H54 (cell line): Measurements from ENCODE around the gene SOWAHC.
"Not testable (repeated sequence)": the region's sequence is repeated elsewhere in the genome, so short reads cannot be mapped to it uniquely, and the experiment has no call there.

Experiments used
- DNase-seq: peaks from one replicate; pipeline ENCODE4 v3.0.0; 2011; ENCODE audit warnings: low spot score, mixed read lengths; ENCODE audit not compliant: insufficient read length
- FAIRE-seq: peaks from 3 replicates; lab custom pipeline; 2011; peaks lifted over from hg19 to GRCh38; lab: Jason Lieb, UNC
- POLR2A ChIP-seq: IDR thresholded peaks from 2 replicates; pipeline ENCODE4 v1.6.1; 2011; ENCODE audit warnings: low read depth, mild to moderate bottlenecking, low read length

Gene SOWAHC

DNA sequence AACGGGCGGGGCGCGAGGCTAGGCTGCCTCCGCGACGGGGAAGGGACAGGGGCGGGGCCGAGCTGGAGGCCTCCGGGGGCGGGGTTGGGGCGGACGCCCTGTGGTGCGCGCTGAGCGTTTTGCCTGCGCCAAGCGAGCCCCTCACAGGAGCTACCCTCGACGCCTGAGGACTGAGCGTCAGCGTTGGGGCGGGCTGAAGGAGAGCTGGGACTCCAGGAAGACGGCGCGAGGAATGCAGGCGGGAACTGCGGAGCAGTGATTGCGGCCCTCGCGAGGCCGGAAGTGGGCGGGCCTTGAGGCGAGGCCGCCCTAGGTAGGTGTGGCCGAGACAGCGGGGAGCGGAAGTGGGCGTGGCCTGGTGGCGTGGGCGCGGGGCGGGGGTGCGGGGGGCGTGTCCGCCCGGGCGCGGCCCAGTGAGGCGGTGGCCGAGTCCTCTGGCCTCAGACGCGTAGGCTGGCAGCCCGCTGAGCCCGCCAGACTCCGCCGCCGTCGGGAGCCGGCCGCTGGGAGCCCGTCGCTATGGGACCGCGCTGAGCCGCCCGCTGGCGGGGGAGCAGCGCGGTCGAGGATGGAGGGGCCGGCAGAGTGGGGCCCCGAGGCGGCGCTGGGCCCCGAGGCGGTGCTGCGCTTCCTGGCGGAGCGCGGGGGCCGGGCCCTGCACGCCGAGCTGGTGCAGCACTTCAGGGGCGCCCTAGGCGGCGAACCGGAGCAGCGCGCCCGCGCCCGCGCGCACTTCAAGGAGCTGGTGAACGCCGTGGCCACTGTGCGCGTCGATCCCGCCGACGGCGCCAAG, at the start of gene SOWAHC, which contains the start of gene SEPTIN10:
TSS of gene SOWAHC (plus strand) at position 443 of the 793 bp plus-strand sequence. CDS start at position 569, 126 bp downstream.
TSS of gene SEPTIN10 (minus strand) at position 45 of the 793 bp plus-strand sequence. CDS start 139 bp downstream, outside the sequence.
- peak; percentile 98 for DNase-seq
- peak; percentile 94 for FAIRE-seq
- TF ChIP-seq POLR2A, result peak; percentile 90

GRCh38 chr2:109575373-109575772, 38.8 kb upstream of the SOWAHC start:
- TF ChIP-seq POLR2A, result no peak
- DNase-seq (no peak), FAIRE-seq (no peak)

- not testable (repeated sequence) for FAIRE-seq, DNase-seq
Measured at GRCh38 chr2:109577630-109578029, 36.5 kb upstream of the SOWAHC start.

DNA sequence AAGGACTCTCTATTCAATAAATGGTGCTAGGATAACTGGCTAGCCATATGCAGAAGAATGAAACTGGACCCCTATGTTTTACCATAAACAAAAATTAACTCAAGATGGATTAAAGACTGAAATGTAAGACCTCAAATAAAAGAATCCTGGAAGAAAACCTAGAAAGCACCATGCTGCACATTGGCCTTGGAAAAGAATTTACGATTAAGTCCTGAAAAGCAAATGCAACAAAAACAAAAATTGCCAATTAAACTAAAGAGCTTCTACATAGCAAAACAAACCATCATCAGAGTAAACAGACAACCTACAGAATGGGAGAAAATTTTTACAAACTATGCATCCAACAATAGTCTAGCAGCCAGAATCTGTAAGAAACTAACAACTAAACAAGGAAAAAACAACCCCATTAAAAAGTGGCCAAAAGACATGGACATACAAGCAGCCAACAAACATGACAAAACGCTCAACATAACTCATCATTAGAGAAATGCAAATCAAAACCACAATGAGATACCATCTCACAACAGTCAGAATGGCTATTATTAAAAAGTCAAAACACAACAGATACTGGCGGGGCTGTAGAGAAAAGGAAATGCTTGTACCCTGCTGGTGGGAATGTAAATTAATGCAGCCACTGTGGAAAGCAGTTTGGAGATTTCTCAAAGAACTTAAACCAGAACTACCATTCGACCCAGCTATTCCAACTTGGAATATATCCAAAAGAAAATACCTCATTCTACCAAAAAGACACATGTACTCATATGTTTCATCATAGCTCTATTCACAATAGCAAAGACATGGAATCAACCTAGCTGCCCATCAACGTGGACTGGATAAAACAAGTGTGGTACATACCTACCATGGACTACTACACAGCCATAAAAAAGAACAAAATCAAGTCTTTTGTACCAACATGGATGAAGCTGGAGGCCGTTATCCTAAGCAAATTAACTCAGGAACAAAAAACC, 31.0 kb upstream of the SOWAHC start:
- FAIRE-seq, result peak; percentile 55
- no peak for TF ChIP-seq POLR2A

GRCh38 chr2:109586687-109587086, 27.5 kb upstream of the SOWAHC start:
- TF ChIP-seq POLR2A, result no peak
- DNase-seq, result no peak
- FAIRE-seq, result no peak

More for the DNA sequence above, 31.0 kb upstream of the SOWAHC start:
- DNase-seq, result no peak

DNA sequence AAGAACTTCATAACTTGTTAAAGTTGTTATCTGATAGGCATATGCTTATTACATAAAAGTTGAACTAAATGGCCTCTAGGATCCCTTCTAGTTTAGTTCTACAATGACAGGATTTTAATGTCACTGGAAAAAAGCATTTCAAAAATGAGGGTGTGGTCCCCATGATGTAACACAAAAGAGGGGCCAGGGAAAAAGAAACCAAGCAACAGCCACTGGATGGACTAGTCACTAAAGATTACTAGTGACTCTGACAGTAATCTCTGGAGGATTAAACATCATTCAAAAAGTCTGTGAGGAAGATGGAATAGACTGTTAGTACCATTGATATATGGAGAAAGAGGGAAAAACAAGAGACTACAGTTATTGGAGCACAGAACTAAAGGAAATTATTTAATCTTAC, 23.0 kb upstream of the SOWAHC start:
- no peak for TF ChIP-seq POLR2A
- no peak for FAIRE-seq
- DNase-seq, result no peak

GRCh38 chr2:109592905-109593304, 21.3 kb upstream of the SOWAHC start:
- DNase-seq, result no peak
- no peak for TF ChIP-seq POLR2A
- no peak for FAIRE-seq

- TF ChIP-seq POLR2A, result no peak
- DNase-seq, result no peak
- no peak for FAIRE-seq
Measured at GRCh38 chr2:109594246-109594885, 19.8 kb upstream of the SOWAHC start.

DNA sequence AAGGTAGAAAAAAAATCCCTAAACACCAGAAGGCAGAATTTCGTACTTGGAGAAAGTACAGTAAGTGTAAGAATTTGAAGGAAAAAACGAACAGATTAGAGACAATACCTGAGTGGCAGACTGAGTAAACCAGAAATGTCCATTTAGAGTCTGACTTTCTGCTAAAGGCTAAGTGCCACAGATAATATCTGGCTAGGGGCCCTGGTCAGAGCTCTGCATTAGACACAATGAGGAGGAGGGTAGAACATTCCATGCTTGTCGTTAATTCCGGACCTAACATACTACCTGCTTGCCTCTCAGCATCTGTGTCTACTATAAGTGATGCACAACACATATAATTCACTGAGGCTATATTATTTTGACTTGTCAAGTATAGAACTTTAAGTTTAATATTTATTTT, 18.5 kb upstream of the SOWAHC start:
- DNase-seq (no peak), FAIRE-seq (no peak)
- no peak for TF ChIP-seq POLR2A

- FAIRE-seq, result no peak
Measured at GRCh38 chr2:109597283-109597682, 16.9 kb upstream of the SOWAHC start.

DNA sequence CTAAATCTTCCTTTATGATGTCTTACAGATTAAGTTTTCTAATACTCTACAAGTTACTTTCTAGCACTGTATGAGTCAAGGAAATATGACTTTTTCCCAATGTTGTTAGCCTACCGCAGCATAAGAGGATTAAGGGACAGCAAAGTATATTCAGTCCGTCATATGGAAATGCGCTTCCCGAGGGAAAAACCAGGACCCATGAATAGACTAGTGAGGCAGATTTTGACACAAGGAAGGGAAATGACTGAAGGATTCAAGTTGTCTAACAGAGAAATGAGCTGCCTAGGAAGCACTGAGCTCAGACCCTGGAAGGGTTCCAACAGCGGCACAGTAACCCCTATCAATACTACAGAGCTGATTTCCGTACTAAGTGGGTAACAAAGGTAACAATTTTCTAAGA, 12.4 kb upstream of the SOWAHC start:
- FAIRE-seq (no peak), DNase-seq (no peak)
- TF ChIP-seq POLR2A, result no peak

More at GRCh38 chr2:109597283-109597682, 16.9 kb upstream of the SOWAHC start:
- TF ChIP-seq POLR2A, result no peak
- no peak for DNase-seq

DNA sequence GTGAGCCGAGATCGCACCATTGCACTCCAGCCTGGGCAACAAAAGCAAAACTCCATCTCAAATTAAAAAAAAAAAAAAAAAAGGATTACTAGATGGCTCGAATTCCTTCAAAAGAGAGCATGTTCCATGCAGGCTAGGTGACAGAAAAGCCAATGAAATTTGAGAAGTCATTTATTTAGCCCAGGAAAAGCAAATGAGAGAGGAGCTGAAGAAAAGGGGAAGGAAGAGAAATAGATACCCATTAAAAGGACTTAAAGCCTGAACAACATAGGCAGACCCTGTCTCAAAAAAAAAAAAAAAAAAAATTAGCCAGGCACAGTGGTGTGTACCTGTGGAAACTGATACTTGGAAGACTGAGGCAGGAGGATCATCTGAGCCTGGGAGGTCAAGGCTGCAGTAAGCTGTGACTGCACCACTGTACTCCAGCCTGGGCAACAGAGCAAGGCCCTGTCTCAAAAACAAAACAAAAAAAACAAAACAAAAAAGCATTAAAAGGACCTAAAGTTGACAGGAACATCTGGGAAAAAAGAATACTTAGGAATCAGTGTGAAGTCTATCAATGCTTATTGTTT, 11.5 kb upstream of the SOWAHC start:
- no peak for TF ChIP-seq POLR2A
- no peak for DNase-seq
- FAIRE-seq, result no peak

- no peak for TF ChIP-seq POLR2A
- peak; percentile 51 for DNase-seq
- FAIRE-seq, result peak; percentile 99
Measured at GRCh38 chr2:109604597-109604996, 9.6 kb upstream of the SOWAHC start.
